H9 (cell line): Measurements from ENCODE around the gene ACOT7. TPM values are rescaled to one million over a fixed set of nuclear protein-coding genes. Genes with fewer than 3 reads are reported as not detected.

Experiments used
- DNase-seq: peaks from one replicate; pipeline ENCODE4 v3.0.0-alpha.2; 2017
- H2AFZ ChIP-seq: one replicate; pipeline ENCODE4 v1.6.1; 2013; ENCODE audit warnings: mild to moderate bottlenecking, low read length, control low read depth, moderate library complexity
- H2AK5ac ChIP-seq: 2 replicates; pipeline ENCODE4 v1.6.1; 2013; ENCODE audit warnings: low read length, control low read depth, mixed read lengths; ENCODE audit not compliant: insufficient read length
- H2BK120ac ChIP-seq: one replicate; pipeline ENCODE4 v1.6.1; 2013; ENCODE audit warnings: low read depth, mild to moderate bottlenecking, low read length, control low read depth, inconsistent platforms; ENCODE audit not compliant: poor library complexity, severe bottlenecking
- H2BK12ac ChIP-seq: 2 replicates; pipeline ENCODE4 v1.6.1; 2013; ENCODE audit warnings: low read length, control low read depth, mixed read lengths, low read depth; ENCODE audit not compliant: insufficient read length
- H2BK15ac ChIP-seq: 2 replicates; pipeline ENCODE4 v1.6.1; 2013; ENCODE audit warnings: low read depth, low read length, control low read depth
- H2BK20ac ChIP-seq: one replicate; pipeline ENCODE4 v1.6.1; 2013; ENCODE audit warnings: low read depth, mild to moderate bottlenecking, low read length, control low read depth, inconsistent platforms; ENCODE audit not compliant: poor library complexity, severe bottlenecking
- H2BK5ac ChIP-seq: 2 replicates; pipeline ENCODE4 v1.6.1; 2013; ENCODE audit warnings: low read length, control low read depth, mixed read lengths; ENCODE audit not compliant: insufficient read length
- H3K14ac ChIP-seq: 2 replicates; pipeline ENCODE4 v1.6.1; 2013; ENCODE audit warnings: low read length, control low read depth; ENCODE audit not compliant: insufficient read depth
- H3K18ac ChIP-seq: 2 replicates; pipeline ENCODE4 v1.6.1; 2013; ENCODE audit warnings: low read depth, mild to moderate bottlenecking, mixed read lengths, low read length, control low read depth; ENCODE audit not compliant: insufficient read length
- H3K23ac ChIP-seq: 2 replicates; pipeline ENCODE4 v1.6.1; 2013; ENCODE audit warnings: low read length, control low read depth, mixed read lengths, low read depth; ENCODE audit not compliant: insufficient read length
- H3K23me2 ChIP-seq: 2 replicates; pipeline ENCODE4 v1.6.1; 2013; ENCODE audit warnings: low read depth, mild to moderate bottlenecking, mixed read lengths, low read length, control low read depth; ENCODE audit not compliant: insufficient read length, poor library complexity, severe bottlenecking
- H3K27ac ChIP-seq: 2 replicates; pipeline ENCODE4 v1.5.1; 2013; ENCODE audit warnings: low read length, control low read depth, mixed read lengths, low read depth; ENCODE audit not compliant: insufficient read length
- H3K27me3 ChIP-seq: 2 replicates; pipeline ENCODE4 v1.6.1; 2013; ENCODE audit warnings: low read length, control low read depth, inconsistent platforms; ENCODE audit not compliant: insufficient read depth
- H3K4ac ChIP-seq: 2 replicates; pipeline ENCODE4 v1.6.1; 2013; ENCODE audit warnings: low read depth, mild to moderate bottlenecking, control low read depth, inconsistent platforms, low read length, moderate library complexity
- H3K4me1 ChIP-seq: 2 replicates; pipeline ENCODE4 v1.6.1; 2013; ENCODE audit warnings: low read length, control low read depth, inconsistent platforms; ENCODE audit not compliant: insufficient read depth
- H3K4me2 ChIP-seq: 2 replicates; pipeline ENCODE4 v1.6.1; 2013; ENCODE audit warnings: low read length, control low read depth, mixed read lengths; ENCODE audit not compliant: insufficient read length, insufficient read depth
- H3K56ac ChIP-seq: 2 replicates; pipeline ENCODE4 v1.6.1; 2013; ENCODE audit warnings: low read depth, mild to moderate bottlenecking, mixed read lengths, low read length, control low read depth; ENCODE audit not compliant: insufficient read length
- H3K79me1 ChIP-seq: 2 replicates; pipeline ENCODE4 v1.6.1; 2013; ENCODE audit warnings: low read depth, mild to moderate bottlenecking, moderate library complexity, low read length, control low read depth, inconsistent platforms; ENCODE audit not compliant: insufficient read depth, poor library complexity, severe bottlenecking
- H3K79me2 ChIP-seq: 2 replicates; pipeline ENCODE4 v1.6.1; 2013; ENCODE audit warnings: low read length, control low read depth, inconsistent platforms; ENCODE audit not compliant: insufficient read depth
- H3K9ac ChIP-seq: 2 replicates; pipeline ENCODE4 v1.6.1; 2013; ENCODE audit warnings: low read length, control low read depth, mixed read lengths; ENCODE audit not compliant: insufficient read length; ENCODE audit errors: extremely low read depth
- H3K9me3 ChIP-seq: one replicate; pipeline ENCODE4 v1.6.1; 2013; ENCODE audit warnings: low read depth, low read length, inconsistent platforms; ENCODE audit not compliant: control insufficient read depth
- H3T11ph ChIP-seq: one replicate; pipeline ENCODE4 v1.6.1; 2013; ENCODE audit warnings: mild to moderate bottlenecking, low read length, control low read depth, inconsistent platforms
- H4K20me1 ChIP-seq: one replicate; pipeline ENCODE4 v1.6.1; 2013; ENCODE audit not compliant: control insufficient read depth, insufficient read length, insufficient read depth
- H4K5ac ChIP-seq: 2 replicates; pipeline ENCODE4 v1.6.1; 2013; ENCODE audit warnings: low read depth, mild to moderate bottlenecking, mixed read lengths, low read length, control low read depth; ENCODE audit not compliant: insufficient read length
- H4K8ac ChIP-seq: replicated peaks from 2 replicates; pipeline ENCODE4 v1.6.1; 2013; ENCODE audit warnings: low read length, control low read depth, mixed read lengths, low read depth; ENCODE audit not compliant: insufficient read length
- H4K91ac ChIP-seq: 2 replicates; pipeline ENCODE4 v1.6.1; 2013; ENCODE audit warnings: low read depth, mild to moderate bottlenecking, moderate library complexity, mixed read lengths, low read length, control low read depth; ENCODE audit not compliant: insufficient read length
- H3K27ac Mint-ChIP-seq, 3 experiments: 2 replicates in 2 of 3; 3 replicates in 1 of 3; pipeline ENCODE4 v1.8.0; 2020 to 2021; ENCODE audit warnings: mixed read lengths in 3 of 3, mild to moderate bottlenecking in 1 of 3, moderate library complexity in 1 of 3
- H3K27me3 Mint-ChIP-seq: 2 replicates; pipeline ENCODE4 v1.8.0; 2021; ENCODE audit warnings: low read depth, mild to moderate bottlenecking, moderate library complexity, mixed read lengths
- H3K36me3 Mint-ChIP-seq, 3 experiments: 2 replicates in 2 of 3; 3 replicates in 1 of 3; pipeline ENCODE4 v1.8.0; 2020 to 2021; ENCODE audit warnings: low read depth in 3 of 3, mixed read lengths in 3 of 3; ENCODE audit not compliant: insufficient read depth in 1 of 3
- H3K4me1 Mint-ChIP-seq, 2 experiments: 2 replicates each; pipeline ENCODE4 v1.8.0; 2020; ENCODE audit warnings: mixed read lengths in 2 of 2
- H3K4me3 Mint-ChIP-seq, 2 experiments: 2 replicates in 1 of 2; 3 replicates in 1 of 2; pipeline ENCODE4 v1.8.0; 2020 to 2021; ENCODE audit warnings: mild to moderate bottlenecking in 2 of 2, mixed read lengths in 2 of 2, moderate library complexity in 1 of 2
- H3K9me3 Mint-ChIP-seq, 2 experiments: 2 replicates in 1 of 2; 3 replicates in 1 of 2; pipeline ENCODE4 v1.8.0; 2020; ENCODE audit warnings: mild to moderate bottlenecking in 2 of 2, mixed read lengths in 2 of 2, moderate library complexity in 1 of 2
- CTCF ChIP-seq: fragments of 200-600 bp; sonication (generic); conservative IDR thresholded peaks from 3 replicates; pipeline ENCODE4 v1.8.0; 2021; ENCODE audit warnings: antibody characterized with exemption, mild to moderate bottlenecking
- WGBS: extraction: QIAGEN DNeasy Blood & Tissue Kit; methylation state at CpG from one replicate; pipeline ENCODE4 v1.1.7; 2013; ENCODE audit warnings: missing lambda C conversion rate, low lambda C conversion rate, mixed read lengths; ENCODE audit not compliant: insufficient read length; ENCODE audit errors: extremely low coverage; 5-methylcytosine and 5-hydroxymethylcytosine counted together
- total RNA-seq: library from RNA; stranded (reverse); gene quantifications from 2 replicates; pipeline ENCODE4 v1.2.1, GENCODE V29; 2021

Gene ACOT7
- total RNA-seq, 1 experiment from 2014 or later = 87.4 TPM

GRCh38 chr1:6248932-6249738 is 144.4 kb downstream of the ACOT7 start:
- no peak overlapping the region for H4K91ac ChIP-seq
- no peak overlapping the region for H4K8ac ChIP-seq
- DNase-seq = peak; percentile 65
- H3K27ac Mint-ChIP-seq = no peak overlapping the region
- no peak overlapping the region for H2AK5ac ChIP-seq
- H3K79me2 ChIP-seq = no peaks in the 10 kb centered on the region
- peaks cover 11% of the 10 kb centered on the region for H3K23me2 ChIP-seq
- H3K9me3 Mint-ChIP-seq = no peaks in the 10 kb centered on the region
- no peak overlapping the region for H3K14ac ChIP-seq
- no peak overlapping the region for H2BK20ac ChIP-seq
- H3K4me3 Mint-ChIP-seq = peak overlapping the region; percentile 12 to 38; a peak in 2 of 5 replicates
- H3K79me1 ChIP-seq = no peaks in the 10 kb centered on the region
- no peak overlapping the region for H3K56ac ChIP-seq
- H3K18ac ChIP-seq = no peak overlapping the region
- H2BK5ac ChIP-seq = no peak overlapping the region
- H3K23ac ChIP-seq = no peak overlapping the region
- H2AFZ ChIP-seq = no peak overlapping the region
- no peaks in the 10 kb centered on the region for H4K20me1 ChIP-seq
- H3K9me3 ChIP-seq = no peaks in the 10 kb centered on the region
- no CpG with 5 or more reads among the region's 96 CpGs for WGBS
- peaks cover 56% of the 10 kb centered on the region for H3K27me3 Mint-ChIP-seq
- H2BK15ac ChIP-seq = no peak overlapping the region
- no peak overlapping the region for H2BK120ac ChIP-seq
- no peak overlapping the region for H3T11ph ChIP-seq
- peak overlapping the region; percentile 28 for H3K4me2 ChIP-seq
- no peak overlapping the region for H3K9ac ChIP-seq
- no peak for TF ChIP-seq CTCF
- no peak overlapping the region for H4K5ac ChIP-seq
- peaks cover 0 to 2% (median under 1%) of the 10 kb centered on the region in 3 experiments; a peak in 2 of 7 replicates for H3K36me3 Mint-ChIP-seq
- H2BK12ac ChIP-seq = no peak overlapping the region
- H3K4ac ChIP-seq = no peak overlapping the region
- no peak overlapping the region for H3K27ac ChIP-seq
- H3K27me3 ChIP-seq = peaks cover 18% of the 10 kb centered on the region; the same call in 1 of the 2 replicates
- no peaks in the 10 kb centered on the region for H3K4me1 ChIP-seq
- H3K4me1 Mint-ChIP-seq = peaks cover 16 to 18% of the 10 kb centered on the region in 2 experiments
